GM12878 (cell line): ENCODE data around the gene TCF7L2. TPM values are rescaled to one million over a fixed set of nuclear protein-coding genes. Genes with fewer than 3 reads are reported as not detected.

ENCODE experiments used
- ATAC-seq: fragments of 200-7000 bp; cut with Tn5 transposase; 3 replicates; pipeline ENCODE4 v1.9.1; 2020; ENCODE audit warnings: mild to moderate bottlenecking, moderate library complexity
- BruUV-seq: library from RNA; stranded (reverse); fragments of 400-500 nt; replicated peaks from 2 replicates; lab custom pipeline; 2021; lab: Mats Ljungman, UMichigan
- CTCF ChIA-PET: fragments of 300-600 bp; sonication (Branson Sonifier 250); formaldehyde crosslinking; extraction: SDS; loops from one replicate; lab custom pipeline; 2021; ENCODE audit warnings: inconsistent platforms; lab: Yijun Ruan, JAX
- POLR2A ChIA-PET: fragments of 350-600 bp; formaldehyde crosslinking; extraction: SDS; loops from one replicate; lab custom pipeline; 2021; ENCODE audit warnings: inconsistent platforms; lab: Charles Lee
- RAD21 ChIA-PET: fragments of 300-600 bp; sonication (Branson Sonifier 250); formaldehyde crosslinking; loops from one replicate; lab custom pipeline; 2023; ENCODE audit warnings: antibody characterized with exemption; ENCODE audit not compliant: unreplicated experiment; lab: Charles Lee
- SMC1A ChIA-PET: fragments of 300-600 bp; sonication (Branson Sonifier 250); formaldehyde crosslinking; loops from one replicate; lab custom pipeline; 2023; ENCODE audit not compliant: unreplicated experiment, uncharacterized antibody; lab: Charles Lee
- DNase-seq: peaks from one replicate; pipeline ENCODE4 v3.0.0-alpha.2; 2011; ENCODE audit warnings: low read depth, low spot score
- FAIRE-seq: peaks from 3 replicates; lab custom pipeline; 2011; peaks lifted over from hg19 to GRCh38; lab: Jason Lieb, UNC
- H2AFZ ChIP-seq: 2 replicates; pipeline ENCODE4 v1.6.0; 2011; ENCODE audit warnings: low read depth, low read length, control low read depth; ENCODE audit not compliant: control insufficient read depth
- H3K27ac ChIP-seq: 2 replicates; pipeline ENCODE4 v1.5.1; 2011; ENCODE audit warnings: control low read depth; ENCODE audit not compliant: control insufficient read depth, insufficient read depth
- H3K27me3 ChIP-seq, 2 experiments: replicated peaks in 1 of 2; 2 replicates each; pipeline versions ENCODE4 v1.6.0 to v1.6.1; 2011; ENCODE audit warnings: low read length in 1 of 2; ENCODE audit not compliant: control insufficient read depth in 2 of 2, insufficient read depth in 2 of 2
- H3K36me3 ChIP-seq, 2 experiments: 2 replicates each; pipeline ENCODE4 v1.5.1; 2011; ENCODE audit warnings: low read length in 1 of 2; ENCODE audit not compliant: control insufficient read depth in 2 of 2, insufficient read depth in 2 of 2
- H3K4me1 ChIP-seq: 2 replicates; pipeline ENCODE4 v1.6.1; 2011; ENCODE audit warnings: mild to moderate bottlenecking, low read length, moderate library complexity, mixed read lengths; ENCODE audit not compliant: control insufficient read depth, insufficient read depth
- H3K4me2 ChIP-seq: 2 replicates; pipeline ENCODE4 v1.6.0; 2011; ENCODE audit warnings: control low read depth; ENCODE audit not compliant: control insufficient read depth, insufficient read depth
- H3K4me3 ChIP-seq: fragments of 200-600 bp; sonication (generic); 2 replicates; pipeline ENCODE4 v1.5.1; 2016
- H3K79me2 ChIP-seq: 2 replicates; pipeline ENCODE4 v1.6.0; 2011; ENCODE audit warnings: low read length; ENCODE audit not compliant: control insufficient read depth, insufficient read depth
- H3K9ac ChIP-seq: 2 replicates; pipeline ENCODE4 v1.8.0; 2011; ENCODE audit warnings: low read length, control low read depth, mixed read lengths; ENCODE audit not compliant: control insufficient read depth, insufficient read depth
- H3K9me3 ChIP-seq: replicated peaks from 3 replicates; pipeline ENCODE4 v1.5.1; 2011; ENCODE audit warnings: mild to moderate bottlenecking, low read length; ENCODE audit not compliant: control insufficient read depth, insufficient read depth
- H4K20me1 ChIP-seq: 2 replicates; pipeline ENCODE4 v1.6.0; 2011; ENCODE audit not compliant: control insufficient read depth, insufficient read depth
- BHLHE40 ChIP-seq, 2 experiments: fragments of 450-650 bp in 1 of 2; IDR thresholded peaks; 2 replicates each; pipeline ENCODE4 v1.6.1; 2011 to 2017; ENCODE audit warnings: low read depth in 2 of 2, borderline replicate concordance in 1 of 2, improper control_type of control experiment in 1 of 2, low read length in 1 of 2, mild to moderate bottlenecking in 1 of 2
- E4F1 ChIP-seq: fragments of 450-650 bp; IDR thresholded peaks from 2 replicates; pipeline ENCODE4 v1.6.1; 2018; ENCODE audit warnings: borderline replicate concordance, mild to moderate bottlenecking; ENCODE audit not compliant: partially characterized antibody
- ELK1 ChIP-seq: IDR thresholded peaks from 2 replicates; pipeline ENCODE4 v1.6.1; 2012; ENCODE audit warnings: low read depth, low read length, improper control_type of control experiment
- ETV6 ChIP-seq, 2 experiments: fragments of 450-650 bp in 1 of 2; IDR thresholded peaks in 1 of 2; conservative IDR thresholded peaks in 1 of 2; 2 replicates each; pipeline ENCODE4 v1.6.1; 2014; ENCODE audit warnings: antibody characterized with exemption in 1 of 2, borderline replicate concordance in 1 of 2, low read depth in 1 of 2, mild to moderate bottlenecking in 1 of 2, moderate library complexity in 1 of 2
- IRF4 ChIP-seq: IDR thresholded peaks from 2 replicates; pipeline ENCODE4 v1.6.1; 2011; ENCODE audit warnings: low read depth, low read length
- KAT2A ChIP-seq: conservative IDR thresholded peaks from 2 replicates; pipeline ENCODE4 v1.6.1; 2011; ENCODE audit warnings: low read depth, low read length; ENCODE audit not compliant: control insufficient read depth
- PML ChIP-seq: IDR thresholded peaks from 2 replicates; pipeline ENCODE4 v1.6.1; 2012; ENCODE audit warnings: low read length, inconsistent platforms
- REST ChIP-seq: IDR thresholded peaks from 2 replicates; pipeline ENCODE4 v1.6.1; 2012; ENCODE audit warnings: mild to moderate bottlenecking, low read depth, low read length
- RUNX3 ChIP-seq: IDR thresholded peaks from 2 replicates; pipeline ENCODE4 v1.6.1; 2012; ENCODE audit warnings: low read length, inconsistent platforms
- SUZ12 ChIP-seq: fragments of 200-600 bp; sonication (generic); IDR thresholded peaks from one replicate; pipeline ENCODE4 v1.6.1; 2018; ENCODE audit warnings: antibody characterized with exemption, mild to moderate bottlenecking; ENCODE audit not compliant: unreplicated experiment
- WRNIP1 ChIP-seq: IDR thresholded peaks from 2 replicates; pipeline ENCODE4 v1.6.1; 2011; ENCODE audit warnings: low read depth, low read length, improper control_type of control experiment, borderline replicate concordance
- ZNF217 ChIP-seq: fragments of 450-650 bp; IDR thresholded peaks from 2 replicates; pipeline ENCODE4 v1.6.1; 2017; ENCODE audit warnings: antibody characterized with exemption, mild to moderate bottlenecking
- WGBS: methylation state at CpG from one replicate; pipeline ENCODE4 v1.1.6; 2016; ENCODE audit warnings: low lambda C conversion rate; ENCODE audit not compliant: insufficient replicate concordance, insufficient coverage; ENCODE audit errors: missing lambda C conversion rate; 5-methylcytosine and 5-hydroxymethylcytosine counted together
- in situ Hi-C: fragments of 300-500 bp; cut with MboI; formaldehyde crosslinking; loops from 9 replicates; pipeline ENCODE4 v1.14.3; 2018; ENCODE audit warnings: mixed read lengths
- intact Hi-C: fragments of 100-400 bp; cut with micrococcal nuclease; formaldehyde crosslinking; loops from one replicate; pipeline ENCODE4 v1.14.2; 2022; ENCODE audit not compliant: unreplicated experiment
- polyA plus RNA-seq, 11 experiments: library from polyadenylated mRNA; depleted of rRNA in 4 of 11; unstranded in 6 of 11; stranded (reverse) in 5 of 11; fragments of >200 nt; fragmentation: Nextera tagmentation in 4 of 11; fragmentation: Illumina TruSeq in 1 of 11; extraction: Ambion mirVana in 4 of 11; extraction: Trizol in 1 of 11; gene quantifications; 1 replicate in 1 of 11; 2 replicates in 10 of 11; pipeline versions ENCODE4 v1.2.1 to v1.2.3, GENCODE V29; 2011 to 2016; ENCODE audit warnings: inconsistent platforms in 2 of 11, missing spikeins in 2 of 11, low read depth in 1 of 11
- total RNA-seq, 4 experiments: library from RNA; depleted of rRNA in 3 of 4; stranded (reverse); fragments of >200 nt in 3 of 4; fragmentation: Illumina TruSeq in 1 of 4; extraction: Trizol in 1 of 4; gene quantifications; 2 replicates each; pipeline versions ENCODE4 v1.2.1 to v1.2.3, GENCODE V29; 2013 to 2021
- TF ChIP-seq, protein P1 (sequence below): fragments of 450-650 bp; IDR thresholded peaks from 2 replicates; pipeline ENCODE4 v1.6.1; 2017; ENCODE audit warnings: mild to moderate bottlenecking, low read depth, inconsistent platforms; ENCODE audit not compliant: poor library complexity, severe bottlenecking
- TF ChIP-seq, protein P2 (sequence below): fragments of 450-650 bp; IDR thresholded peaks from 2 replicates; pipeline ENCODE4 v1.6.1; 2016; ENCODE audit warnings: mild to moderate bottlenecking

The TCF7L2 gene
- total and polyA plus RNA-seq, 10 of the 15 experiments (the other 5 are each of a cell fraction or from before 2014, with no cell fraction given) = 0.02 to 1.1 (median 0.35) TPM; not detected in 4

DNA sequence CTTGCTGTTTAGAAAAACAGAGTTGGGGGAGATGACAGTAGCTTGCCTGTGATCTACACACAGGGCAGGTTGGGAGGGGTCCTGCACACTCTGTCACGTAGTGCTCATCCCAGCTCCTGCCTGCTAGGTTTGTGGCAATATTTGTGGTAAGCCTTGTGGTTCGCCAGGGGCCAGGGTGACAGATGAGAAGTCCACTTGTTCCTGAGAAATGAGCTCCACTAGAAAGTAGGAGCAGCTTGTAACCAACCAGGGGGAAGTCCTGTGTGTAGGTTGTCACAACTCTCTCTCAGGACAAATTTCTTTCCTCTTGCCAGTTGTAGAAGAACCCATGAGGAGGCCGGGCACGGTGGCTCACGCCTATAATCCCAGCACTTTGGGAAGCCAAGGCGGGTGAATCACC is 147.0 kb downstream of the TCF7L2 start:
- no peak overlapping the region for H3K4me3 ChIP-seq
- no peak overlapping the region for H3K9ac ChIP-seq
- CTCF ChIA-PET = no interaction called here
- TF ChIP-seq ELK1 (no peak), IRF4 (no peak), ZNF217 (no peak), WRNIP1 (no peak), PML (no peak), RUNX3 (no peak), KAT2A (no peak), SUZ12 (no peak), BHLHE40 (IDR thresholded peaks at IDR 0.05; ENCODE audit: borderline replicate concordance in 1 of 2, low read depth in 2 of 2, low read length in 1 of 2) (no peak), ETV6 (conservative IDR thresholded peaks at IDR 0.05 in 1 of 2, IDR thresholded peaks at IDR 0.05 in 1 of 2; ENCODE audit: borderline replicate concordance in 1 of 2, low read depth in 1 of 2) (no peak), E4F1 (no peak), REST (no peak)
- TF ChIP-seq, protein P1, sequence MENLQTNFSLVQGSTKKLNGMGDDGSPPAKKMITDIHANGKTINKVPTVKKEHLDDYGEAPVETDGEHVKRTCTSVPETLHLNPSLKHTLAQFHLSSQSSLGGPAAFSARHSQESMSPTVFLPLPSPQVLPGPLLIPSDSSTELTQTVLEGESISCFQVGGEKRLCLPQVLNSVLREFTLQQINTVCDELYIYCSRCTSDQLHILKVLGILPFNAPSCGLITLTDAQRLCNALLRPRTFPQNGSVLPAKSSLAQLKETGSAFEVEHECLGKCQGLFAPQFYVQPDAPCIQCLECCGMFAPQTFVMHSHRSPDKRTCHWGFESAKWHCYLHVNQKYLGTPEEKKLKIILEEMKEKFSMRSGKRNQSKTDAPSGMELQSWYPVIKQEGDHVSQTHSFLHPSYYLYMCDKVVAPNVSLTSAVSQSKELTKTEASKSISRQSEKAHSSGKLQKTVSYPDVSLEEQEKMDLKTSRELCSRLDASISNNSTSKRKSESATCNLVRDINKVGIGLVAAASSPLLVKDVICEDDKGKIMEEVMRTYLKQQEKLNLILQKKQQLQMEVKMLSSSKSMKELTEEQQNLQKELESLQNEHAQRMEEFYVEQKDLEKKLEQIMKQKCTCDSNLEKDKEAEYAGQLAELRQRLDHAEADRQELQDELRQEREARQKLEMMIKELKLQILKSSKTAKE = no peak
- TF ChIP-seq, protein P2, sequence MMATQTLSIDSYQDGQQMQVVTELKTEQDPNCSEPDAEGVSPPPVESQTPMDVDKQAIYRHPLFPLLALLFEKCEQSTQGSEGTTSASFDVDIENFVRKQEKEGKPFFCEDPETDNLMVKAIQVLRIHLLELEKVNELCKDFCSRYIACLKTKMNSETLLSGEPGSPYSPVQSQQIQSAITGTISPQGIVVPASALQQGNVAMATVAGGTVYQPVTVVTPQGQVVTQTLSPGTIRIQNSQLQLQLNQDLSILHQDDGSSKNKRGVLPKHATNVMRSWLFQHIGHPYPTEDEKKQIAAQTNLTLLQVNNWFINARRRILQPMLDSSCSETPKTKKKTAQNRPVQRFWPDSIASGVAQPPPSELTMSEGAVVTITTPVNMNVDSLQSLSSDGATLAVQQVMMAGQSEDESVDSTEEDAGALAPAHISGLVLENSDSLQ = no peak
- TF ChIP-seq, all 136 proteins: peak for 0
- WGBS = 12% methylated on average over 6 of the region's 6 CpGs
- RAD21 ChIA-PET = no interaction called here
- BruUV-seq = no TSS peak
- H4K20me1 ChIP-seq = no peaks in the 10 kb centered on the region
- SMC1A ChIA-PET = no interaction called here
- no peak overlapping the region for H3K4me2 ChIP-seq
- ATAC-seq (no peak), DNase-seq (no peak), FAIRE-seq (no peak)
- no peaks in the 10 kb centered on the region for H3K27me3 ChIP-seq
- H3K9me3 ChIP-seq = peaks cover 6% of the 10 kb centered on the region; the same call in 2 of the 3 replicates
- no peaks in the 10 kb centered on the region for H3K36me3 ChIP-seq
- intact Hi-C loops = no loop called here
- POLR2A ChIA-PET = no interaction called here
- H2AFZ ChIP-seq = no peak overlapping the region
- in situ Hi-C loops = no loop called here
- H3K4me1 ChIP-seq = no peaks in the 10 kb centered on the region
- no peak overlapping the region for H3K27ac ChIP-seq
- H3K79me2 ChIP-seq = no peaks in the 10 kb centered on the region
